GM12873 (cell line): ENCODE measurements around the gene FBLN1.

ENCODE experiments used
- CTCF ChIP-seq: IDR thresholded peaks from 2 replicates; pipeline ENCODE4 v1.5.1; 2012; ENCODE audit warnings: low read depth, mild to moderate bottlenecking, moderate library complexity, low read length, control low read depth; ENCODE audit not compliant: insufficient read depth; ENCODE audit errors: missing control alignments

Gene FBLN1

GRCh38 chr22:45526281-45526680 lies 23.6 kb downstream of the FBLN1 start:
- TF ChIP-seq CTCF: no peak

GRCh38 chr22:45526768-45527360 lies 24.2 kb downstream of the FBLN1 start:
- no peak for TF ChIP-seq CTCF

GRCh38 chr22:45527456-45527855 lies 24.8 kb downstream of the FBLN1 start:
- no peak for TF ChIP-seq CTCF

GRCh38 chr22:45528046-45528445 lies 25.4 kb downstream of the FBLN1 start:
- TF ChIP-seq CTCF: no peak

- no peak for TF ChIP-seq CTCF
Measured at GRCh38 chr22:45529105-45529504, 26.4 kb downstream of the FBLN1 start.

- TF ChIP-seq CTCF: no peak
Measured at GRCh38 chr22:45529971-45530575, 27.4 kb downstream of the FBLN1 start.

- no peak for TF ChIP-seq CTCF
Measured at GRCh38 chr22:45531441-45532234, 29.0 kb downstream of the FBLN1 start.
